ENCODE measurements around the gene PPRC1.

PPRC1 gene

DNA sequence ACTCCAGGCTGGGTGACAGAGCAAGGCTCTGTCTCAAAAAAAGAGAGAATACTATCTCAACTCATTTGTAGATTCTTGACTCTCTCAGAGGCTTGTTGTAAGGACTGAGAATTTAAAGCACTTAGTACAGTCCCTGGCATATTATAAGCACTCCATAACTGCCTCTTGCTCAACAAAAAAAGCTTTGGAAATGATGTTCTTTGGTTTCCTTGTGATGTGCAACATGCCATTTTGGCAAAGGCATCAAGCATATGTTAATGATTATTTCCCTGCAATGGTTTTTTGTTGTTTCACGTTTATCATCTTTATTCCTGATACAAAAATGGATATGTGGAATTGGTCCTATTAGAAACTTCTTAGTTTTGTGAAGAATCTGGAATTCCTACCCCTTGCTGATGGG is 35.0 kb downstream of the PPRC1 start:
- TF ChIP-seq, protein P1, sequence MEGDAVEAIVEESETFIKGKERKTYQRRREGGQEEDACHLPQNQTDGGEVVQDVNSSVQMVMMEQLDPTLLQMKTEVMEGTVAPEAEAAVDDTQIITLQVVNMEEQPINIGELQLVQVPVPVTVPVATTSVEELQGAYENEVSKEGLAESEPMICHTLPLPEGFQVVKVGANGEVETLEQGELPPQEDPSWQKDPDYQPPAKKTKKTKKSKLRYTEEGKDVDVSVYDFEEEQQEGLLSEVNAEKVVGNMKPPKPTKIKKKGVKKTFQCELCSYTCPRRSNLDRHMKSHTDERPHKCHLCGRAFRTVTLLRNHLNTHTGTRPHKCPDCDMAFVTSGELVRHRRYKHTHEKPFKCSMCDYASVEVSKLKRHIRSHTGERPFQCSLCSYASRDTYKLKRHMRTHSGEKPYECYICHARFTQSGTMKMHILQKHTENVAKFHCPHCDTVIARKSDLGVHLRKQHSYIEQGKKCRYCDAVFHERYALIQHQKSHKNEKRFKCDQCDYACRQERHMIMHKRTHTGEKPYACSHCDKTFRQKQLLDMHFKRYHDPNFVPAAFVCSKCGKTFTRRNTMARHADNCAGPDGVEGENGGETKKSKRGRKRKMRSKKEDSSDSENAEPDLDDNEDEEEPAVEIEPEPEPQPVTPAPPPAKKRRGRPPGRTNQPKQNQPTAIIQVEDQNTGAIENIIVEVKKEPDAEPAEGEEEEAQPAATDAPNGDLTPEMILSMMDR (IDR thresholded peaks at IDR 0.05; ENCODE audit: control insufficient read depth, insufficient read depth, low read depth, low read length, missing control alignments) = no peak
- H3K4me3 ChIP-seq (ENCODE audit: control insufficient read depth, low read depth, low read length) = no peak overlapping the region
- peak; percentile 47 for DNase-seq (ENCODE audit: low read depth)

DNA sequence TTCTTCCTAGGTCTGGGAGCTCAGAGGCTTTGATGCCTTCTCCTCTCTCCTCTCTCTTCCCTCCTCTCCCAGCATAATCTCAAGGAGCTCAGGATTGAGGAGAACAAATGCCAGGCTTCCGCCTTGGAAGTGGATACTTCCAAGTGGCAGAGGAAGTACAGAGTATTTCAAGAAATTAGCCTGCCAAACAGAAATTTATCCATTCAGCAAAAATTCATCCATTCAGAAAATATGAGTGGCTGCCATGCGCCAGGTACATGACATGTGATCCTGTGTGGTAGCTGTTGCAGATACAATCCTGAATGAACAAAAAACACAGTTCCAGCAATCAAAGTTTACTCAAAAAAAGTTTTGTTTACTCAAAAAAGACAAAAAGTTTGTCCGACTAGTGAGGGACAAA is 37.8 kb downstream of the PPRC1 start:
- no peak overlapping the region for H3K4me3 ChIP-seq (ENCODE audit: control insufficient read depth, low read depth, low read length)
- TF ChIP-seq, protein P1 (IDR thresholded peaks at IDR 0.05; ENCODE audit: control insufficient read depth, insufficient read depth, low read depth, low read length, missing control alignments) = no peak

DNA sequence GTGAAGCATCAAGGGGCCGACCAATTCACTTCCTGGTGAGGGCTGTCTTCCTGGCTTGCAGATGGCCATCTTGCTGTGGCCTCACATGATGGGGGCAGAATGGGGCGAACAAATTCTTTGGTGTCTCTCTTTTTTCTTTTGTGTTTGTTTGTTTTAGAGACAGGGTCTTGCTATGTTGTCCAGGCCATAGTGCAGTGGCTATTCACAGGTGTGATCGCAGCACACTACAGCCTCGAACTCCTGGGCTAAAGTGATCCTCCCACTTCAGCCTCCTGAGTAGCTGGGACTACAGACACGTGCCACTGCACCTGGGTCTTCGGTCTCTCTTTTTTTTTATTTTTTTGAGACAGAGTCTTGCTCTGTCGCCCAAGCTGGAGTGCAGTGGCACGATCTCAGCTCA is 39.4 kb downstream of the PPRC1 start:
- no peak for DNase-seq (ENCODE audit: low read depth)
- no peak overlapping the region for H3K4me3 ChIP-seq (ENCODE audit: control insufficient read depth, low read depth, low read length)
- TF ChIP-seq, protein P1 (IDR thresholded peaks at IDR 0.05; ENCODE audit: control insufficient read depth, insufficient read depth, low read depth, low read length, missing control alignments) = no peak

More for the DNA sequence above, 37.8 kb downstream of the PPRC1 start:
- no peak for DNase-seq (ENCODE audit: low read depth)

DNA sequence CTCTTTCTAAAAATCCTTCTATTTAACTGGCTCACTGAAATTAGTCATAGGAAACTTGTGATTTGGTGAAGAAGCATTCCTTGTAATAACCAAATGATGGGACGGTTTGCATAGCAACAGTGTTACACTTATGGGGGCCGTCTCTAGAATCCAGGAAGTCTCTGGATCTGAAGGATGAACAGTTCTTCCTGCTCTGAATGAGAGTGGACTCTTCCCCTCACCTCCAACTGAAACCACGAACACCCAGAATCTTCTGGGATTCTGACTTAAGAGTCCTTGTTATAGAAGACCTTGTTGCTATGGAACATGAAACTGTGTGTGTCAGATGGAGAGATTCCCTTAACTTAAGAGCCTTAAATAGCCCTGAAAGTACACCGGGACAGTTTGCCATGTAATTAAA is 42.6 kb downstream of the PPRC1 start:
- TF ChIP-seq, protein P1 (IDR thresholded peaks at IDR 0.05; ENCODE audit: control insufficient read depth, insufficient read depth, low read depth, low read length, missing control alignments) = no peak
- DNase-seq (ENCODE audit: low read depth) = peak; percentile 18
- H3K4me3 ChIP-seq (ENCODE audit: control insufficient read depth, low read depth, low read length) = no peak overlapping the region

DNA sequence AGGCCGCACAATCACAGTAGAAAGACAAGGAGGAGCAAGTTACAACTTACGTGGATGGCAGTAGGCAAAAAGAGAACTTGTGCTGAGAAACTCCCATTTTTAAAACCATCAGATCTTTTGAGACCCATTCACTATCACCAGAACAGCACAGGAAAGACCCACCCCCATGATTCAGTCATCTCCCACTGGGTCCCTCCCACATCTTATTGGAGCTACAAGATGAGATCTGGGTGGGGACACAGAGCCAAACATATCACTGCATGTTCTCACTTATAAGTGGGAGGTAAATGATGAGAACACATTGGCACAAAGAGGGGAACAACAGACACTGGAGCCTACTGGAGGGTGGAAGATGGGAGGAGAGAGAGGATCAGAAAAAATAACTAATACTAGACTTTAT is 51.8 kb downstream of the PPRC1 start:
- DNase-seq (ENCODE audit: low read depth) = no peak
- TF ChIP-seq, protein P1 (IDR thresholded peaks at IDR 0.05; ENCODE audit: control insufficient read depth, insufficient read depth, low read depth, low read length, missing control alignments) = no peak
- no peak overlapping the region for H3K4me3 ChIP-seq (ENCODE audit: control insufficient read depth, low read depth, low read length)

DNA sequence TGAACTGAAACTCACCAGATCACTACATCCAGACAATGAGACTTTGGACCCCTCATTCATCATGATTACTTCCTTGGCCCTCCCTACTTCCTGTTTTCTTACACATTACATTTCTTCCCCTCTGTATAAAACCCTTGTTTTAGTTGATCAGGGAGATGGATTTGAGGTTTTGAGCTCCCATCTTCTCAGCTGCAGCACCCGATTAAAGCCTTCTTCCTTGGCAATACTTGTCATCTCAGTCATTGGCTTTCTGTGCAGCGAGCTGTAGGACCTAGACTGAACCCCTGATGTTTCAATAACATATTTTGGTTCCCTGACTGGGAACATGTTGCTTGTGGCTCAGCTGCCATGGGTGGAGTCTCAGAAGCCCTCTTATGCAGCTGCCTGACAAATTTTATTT is 52.4 kb downstream of the PPRC1 start:
- H3K4me3 ChIP-seq (ENCODE audit: control insufficient read depth, low read depth, low read length) = no peak overlapping the region
- TF ChIP-seq, protein P1 (IDR thresholded peaks at IDR 0.05; ENCODE audit: control insufficient read depth, insufficient read depth, low read depth, low read length, missing control alignments) = no peak
- no peak for DNase-seq (ENCODE audit: low read depth)
